ENCODE results near the gene GNG12. TPM values are rescaled to one million over a fixed set of nuclear protein-coding genes. Genes with fewer than 3 reads are reported as not detected.

Gene GNG12
- total RNA-seq, 1 experiment from 2014 or later, result 14.3 TPM

DNA sequence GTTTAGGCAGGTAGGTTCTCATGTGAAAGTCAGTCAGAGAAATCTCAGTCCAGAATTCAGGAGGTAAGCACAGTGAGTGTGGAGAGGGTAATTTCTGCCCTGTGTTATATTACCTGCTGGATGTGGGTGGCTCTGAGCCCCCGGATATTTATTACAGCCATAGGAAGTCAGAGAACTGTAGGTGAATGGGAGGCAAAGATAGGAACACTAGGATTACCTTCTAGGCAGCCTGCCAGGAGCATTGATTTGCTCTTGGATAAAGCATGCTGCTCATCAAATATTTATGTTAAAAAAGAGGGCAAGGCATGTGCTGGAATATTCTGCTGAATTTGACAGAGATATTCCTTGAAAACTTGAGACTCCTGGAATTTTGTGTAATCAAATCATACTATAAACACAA is 8.5 kb downstream of the GNG12 start:
- Histone ChIP-seq H3K9ac (ENCODE audit: extremely low read depth, insufficient read length, low read length) (no peak overlapping the region), H4K8ac (replicated peaks; ENCODE audit: insufficient read length, low read depth, low read length) (no peak overlapping the region), H4K91ac (ENCODE audit: insufficient read length, low read depth, low read length) (no peak overlapping the region), H3K14ac (ENCODE audit: insufficient read depth, low read length) (no peak overlapping the region), H3K27ac (ENCODE audit: insufficient read length, low read depth, low read length) (no peak overlapping the region), H3K27me3 (ENCODE audit: insufficient read depth, low read length) (no peaks in the 10 kb centered on the region), H2BK120ac (ENCODE audit: low read depth, low read length, poor library complexity, severe bottlenecking) (no peak overlapping the region), H3K23ac (ENCODE audit: insufficient read length, low read depth, low read length) (no peak overlapping the region), H3K4ac (ENCODE audit: low read depth, low read length) (no peak overlapping the region), H3T11ph (ENCODE audit: low read length) (no peak overlapping the region), H3K56ac (ENCODE audit: insufficient read length, low read depth, low read length) (no peak overlapping the region), H3K79me1 (ENCODE audit: insufficient read depth, low read depth, low read length, poor library complexity, severe bottlenecking) (no peaks in the 10 kb centered on the region), H2BK5ac (ENCODE audit: insufficient read length, low read length) (no peak overlapping the region), H2BK12ac (ENCODE audit: insufficient read length, low read depth, low read length) (no peak overlapping the region), H2BK20ac (ENCODE audit: low read depth, low read length, poor library complexity, severe bottlenecking) (no peak overlapping the region), H4K20me1 (ENCODE audit: control insufficient read depth, insufficient read depth, insufficient read length) (no peaks in the 10 kb centered on the region), H3K4me2 (ENCODE audit: insufficient read depth, insufficient read length, low read length) (no peak overlapping the region), H4K5ac (ENCODE audit: insufficient read length, low read depth, low read length) (no peak overlapping the region), H2AK5ac (ENCODE audit: insufficient read length, low read length) (no peak overlapping the region), H2AFZ (ENCODE audit: low read length) (no peak overlapping the region), H3K79me2 (ENCODE audit: insufficient read depth, low read length) (no peaks in the 10 kb centered on the region; the same call in 1 of the 2 replicates), H3K23me2 (ENCODE audit: insufficient read length, low read depth, low read length, poor library complexity, severe bottlenecking) (no peaks in the 10 kb centered on the region), H2BK15ac (ENCODE audit: low read depth, low read length) (no peak overlapping the region), H3K4me1 (ENCODE audit: insufficient read depth, low read length) (peaks cover 9% of the 10 kb centered on the region; the same call in 1 of the 2 replicates), H3K9me3 (ENCODE audit: control insufficient read depth, low read depth, low read length) (no peaks in the 10 kb centered on the region), H3K18ac (ENCODE audit: insufficient read length, low read depth, low read length) (no peak overlapping the region)
- H3K4me3 Mint-ChIP-seq, result no peak overlapping the region
- H3K9me3 Mint-ChIP-seq, result no peaks in the 10 kb centered on the region
- no peaks in the 10 kb centered on the region for H3K36me3 Mint-ChIP-seq (ENCODE audit: insufficient read depth in 1 of 3, low read depth in 3 of 3)
- peaks cover 18 to 27% of the 10 kb centered on the region in 2 experiments for H3K4me1 Mint-ChIP-seq
- no peak overlapping the region; a peak in 1 of 7 replicates for H3K27ac Mint-ChIP-seq
- TF ChIP-seq, protein P1, sequence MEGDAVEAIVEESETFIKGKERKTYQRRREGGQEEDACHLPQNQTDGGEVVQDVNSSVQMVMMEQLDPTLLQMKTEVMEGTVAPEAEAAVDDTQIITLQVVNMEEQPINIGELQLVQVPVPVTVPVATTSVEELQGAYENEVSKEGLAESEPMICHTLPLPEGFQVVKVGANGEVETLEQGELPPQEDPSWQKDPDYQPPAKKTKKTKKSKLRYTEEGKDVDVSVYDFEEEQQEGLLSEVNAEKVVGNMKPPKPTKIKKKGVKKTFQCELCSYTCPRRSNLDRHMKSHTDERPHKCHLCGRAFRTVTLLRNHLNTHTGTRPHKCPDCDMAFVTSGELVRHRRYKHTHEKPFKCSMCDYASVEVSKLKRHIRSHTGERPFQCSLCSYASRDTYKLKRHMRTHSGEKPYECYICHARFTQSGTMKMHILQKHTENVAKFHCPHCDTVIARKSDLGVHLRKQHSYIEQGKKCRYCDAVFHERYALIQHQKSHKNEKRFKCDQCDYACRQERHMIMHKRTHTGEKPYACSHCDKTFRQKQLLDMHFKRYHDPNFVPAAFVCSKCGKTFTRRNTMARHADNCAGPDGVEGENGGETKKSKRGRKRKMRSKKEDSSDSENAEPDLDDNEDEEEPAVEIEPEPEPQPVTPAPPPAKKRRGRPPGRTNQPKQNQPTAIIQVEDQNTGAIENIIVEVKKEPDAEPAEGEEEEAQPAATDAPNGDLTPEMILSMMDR (conservative IDR thresholded peaks at IDR 0.05), result no peak
- no CpG with 5 or more reads among the region's 1 CpG for WGBS (ENCODE audit: extremely low coverage, insufficient read length, low lambda C conversion rate)
- no peaks in the 10 kb centered on the region for H3K27me3 Mint-ChIP-seq (ENCODE audit: low read depth)
- DNase-seq, result no peak

Measured in H9 (cell line).